NCI-H1930 (cell line): Measurements from ENCODE around the gene SPCS2.
"Not testable (repeated sequence)": the region's sequence is repeated elsewhere in the genome, so short reads cannot be mapped to it uniquely, and the experiment has no call there.

Experiments used
- DNase-seq, 2 experiments: peaks; one replicate each; lab custom pipeline; 2025; lab: John Stamatoyannopoulos, UW

Gene SPCS2

DNA sequence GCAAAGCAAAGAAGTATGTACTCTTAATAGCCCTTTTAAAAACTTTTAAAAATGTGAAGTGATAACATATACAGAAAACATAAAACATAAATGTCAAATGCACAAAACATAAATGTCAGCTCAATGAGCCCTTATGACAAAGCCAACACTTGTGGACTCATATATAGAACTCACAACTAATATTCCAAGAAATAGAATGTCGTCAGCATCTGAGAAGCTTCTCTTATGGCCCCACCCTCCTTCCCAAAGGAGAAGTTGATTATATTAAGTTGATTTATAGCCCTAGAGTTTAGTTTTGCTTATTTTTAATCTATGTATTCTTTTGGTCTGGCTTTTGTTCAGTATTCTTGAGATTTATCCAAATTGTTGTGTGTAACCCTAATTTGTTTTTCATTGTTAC is 53.5 kb downstream of the SPCS2 start:
- DNase-seq: no peak

- DNase-seq: no peak
Measured at GRCh38 chr11:75004215-75004614, 55.1 kb downstream of the SPCS2 start.

DNA sequence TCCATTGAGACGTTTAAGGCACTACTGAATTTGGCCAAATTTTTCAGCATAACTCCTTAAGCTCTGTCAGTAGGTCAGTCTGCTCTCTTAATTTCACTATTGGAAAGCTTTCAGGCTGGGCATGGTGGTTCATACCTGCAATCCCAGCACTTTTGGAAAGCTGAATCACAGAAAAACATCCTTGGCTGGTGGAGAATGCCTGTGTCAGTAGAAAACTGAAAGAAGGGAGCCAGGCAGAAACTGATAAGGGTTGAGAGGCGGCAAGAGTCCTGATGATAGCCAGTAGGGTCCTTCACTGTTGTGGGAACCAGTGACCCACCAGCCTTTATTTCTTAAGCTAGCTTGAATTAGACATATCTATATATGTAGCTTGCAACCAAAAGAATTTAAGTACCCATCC is 62.3 kb downstream of the SPCS2 start:
- DNase-seq: no peak

GRCh38 chr11:75011872-75012271 is 62.8 kb downstream of the SPCS2 start:
- no peak for DNase-seq

GRCh38 chr11:75013051-75013450 is 64.0 kb downstream of the SPCS2 start:
- DNase-seq: no peak

GRCh38 chr11:75014129-75014528 is 65.1 kb downstream of the SPCS2 start:
- DNase-seq: no peak

- DNase-seq: not testable (repeated sequence)
Measured at GRCh38 chr11:75019200-75019599, 70.1 kb downstream of the SPCS2 start.

DNA sequence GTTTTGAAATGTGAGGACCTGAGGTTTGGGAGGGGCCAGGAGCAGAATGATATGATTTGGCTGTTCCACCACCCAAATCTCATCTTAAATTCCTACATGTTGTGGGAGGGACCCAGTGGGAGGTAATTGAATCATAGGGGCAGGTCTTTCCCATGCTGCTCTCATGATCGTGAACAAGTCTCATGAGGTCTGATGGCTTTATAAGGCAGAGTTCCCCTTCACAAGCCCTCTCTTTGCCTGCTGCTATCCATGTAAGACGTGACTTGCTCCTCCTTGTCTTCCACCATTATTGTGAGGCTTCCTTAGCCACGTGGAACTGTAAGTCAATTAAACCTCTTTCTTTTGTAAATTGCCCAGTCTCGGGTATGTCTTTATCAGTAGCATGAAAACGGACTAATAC is 71.3 kb downstream of the SPCS2 start:
- not testable (repeated sequence) for DNase-seq

DNA sequence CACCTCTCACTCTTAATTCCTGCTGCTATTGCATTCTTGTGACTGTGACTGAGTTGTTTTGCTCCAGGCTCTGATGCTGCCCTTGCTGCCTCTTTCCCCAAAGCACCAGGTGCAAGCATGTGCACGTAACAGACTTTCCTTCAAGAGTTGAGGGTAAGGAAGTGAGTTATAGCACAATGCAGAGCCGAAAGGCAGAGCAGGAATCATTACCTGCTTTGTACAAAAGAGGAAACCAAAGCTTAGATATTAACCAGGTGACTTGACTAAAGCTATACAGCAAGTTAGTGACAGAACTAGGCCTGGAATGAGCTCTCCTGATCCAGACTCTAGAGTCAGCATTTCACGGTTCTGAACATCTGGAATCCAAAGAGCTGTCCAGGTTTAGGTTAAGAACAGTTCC is 73.2 kb downstream of the SPCS2 start:
- DNase-seq: no peak

- DNase-seq: peak; percentile 7 to 57
Measured at GRCh38 chr11:75022759-75023396, 73.8 kb downstream of the SPCS2 start.

DNA sequence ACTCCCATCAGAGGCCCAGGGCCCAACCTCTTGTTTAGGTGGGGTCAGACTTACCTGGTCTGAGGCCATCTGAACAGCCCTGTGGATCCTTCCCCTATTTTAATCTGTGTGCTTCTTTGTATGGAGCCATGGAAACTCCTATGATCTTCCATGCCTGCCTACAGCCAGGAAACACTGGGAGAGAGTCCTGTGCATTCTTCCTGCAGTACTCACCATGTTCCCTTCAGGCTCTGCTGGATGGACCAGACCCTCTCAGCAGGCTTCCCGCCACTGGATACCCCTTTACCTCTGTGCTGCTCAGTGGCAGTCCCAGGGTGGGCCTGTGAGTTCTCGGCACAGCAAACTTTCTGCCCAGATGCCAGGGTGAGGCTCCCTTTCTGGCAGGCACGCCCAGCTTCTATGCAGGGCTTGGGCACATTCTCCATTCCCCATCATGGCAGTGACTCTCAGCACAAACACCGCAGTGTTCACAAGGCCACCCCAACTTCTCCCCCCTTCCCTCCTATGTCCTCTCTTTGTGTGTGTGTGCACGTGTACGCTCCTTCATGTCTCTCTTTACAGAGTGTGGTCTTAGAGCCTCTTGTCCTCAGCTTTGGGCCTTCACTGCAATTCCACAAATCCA is 74.5 kb downstream of the SPCS2 start:
- no peak for DNase-seq

GRCh38 chr11:75024068-75024449 is 75.0 kb downstream of the SPCS2 start:
- no peak for DNase-seq

DNA sequence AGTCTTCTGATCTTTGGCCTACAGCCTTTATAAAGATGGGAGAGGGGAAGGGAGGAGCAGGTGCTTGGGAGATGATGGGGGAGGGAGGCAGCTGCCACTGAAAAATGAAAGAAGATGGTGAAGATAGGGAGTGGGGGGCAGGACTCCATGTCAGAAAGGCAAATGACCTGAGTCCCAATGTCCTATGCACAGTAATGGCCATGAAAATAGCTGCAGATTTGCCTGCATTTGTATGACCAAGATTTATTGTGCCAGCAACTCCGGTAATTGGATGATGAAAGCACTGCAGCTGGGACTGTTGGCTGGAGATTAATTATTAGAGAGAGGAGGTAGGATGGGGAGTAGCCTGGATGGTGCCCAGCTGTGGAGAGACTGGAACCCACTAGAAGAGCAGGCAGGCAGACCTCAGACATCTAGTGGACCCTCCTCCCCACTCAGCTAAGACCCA is 75.7 kb downstream of the SPCS2 start:
- no peak for DNase-seq

DNA sequence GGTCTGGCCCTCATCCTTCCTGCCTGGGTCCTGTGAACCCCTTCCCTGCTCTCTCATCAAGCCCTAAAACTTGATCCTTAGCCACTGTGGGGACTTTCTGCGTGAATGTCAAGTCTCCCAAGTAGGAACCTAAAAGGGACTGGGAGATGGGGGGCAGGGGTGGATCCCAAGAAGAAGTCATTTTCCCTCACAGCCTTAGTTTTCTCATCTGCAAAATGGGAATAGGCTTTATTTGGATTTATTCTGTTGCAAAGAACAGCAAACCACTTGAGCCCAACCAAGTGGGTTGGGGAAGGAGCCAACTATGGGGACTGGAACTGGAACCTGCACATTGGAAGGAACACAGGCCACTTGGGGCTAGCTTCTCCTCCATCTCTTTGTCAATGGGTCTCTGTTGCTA is 76.5 kb downstream of the SPCS2 start:
- no peak for DNase-seq

GRCh38 chr11:75028321-75028720 is 79.3 kb downstream of the SPCS2 start:
- no peak for DNase-seq
